MG63 (cell line): ENCODE data around the gene LAMA2. TPM values are rescaled to one million over a fixed set of nuclear protein-coding genes. Genes with fewer than 3 reads are reported as not detected.

Experiments used
- DNase-seq: peaks from one replicate; pipeline ENCODE4 v3.0.0-alpha.2; 2020
- H3K27me3 ChIP-seq: fragments of 250-450 bp; sonication (Bioruptor Pico); 2 replicates; pipeline ENCODE4 v1.5.1; 2020; ENCODE audit warnings: mild to moderate bottlenecking, moderate library complexity
- H3K36me3 ChIP-seq: fragments of 250-450 bp; sonication (Bioruptor Pico); 2 replicates; pipeline ENCODE4 v1.5.1; 2020; ENCODE audit warnings: mild to moderate bottlenecking, moderate library complexity
- H3K4me3 ChIP-seq: fragments of 250-450 bp; sonication (Bioruptor Pico); 2 replicates; pipeline ENCODE4 v1.5.1; 2020; ENCODE audit warnings: mild to moderate bottlenecking, moderate library complexity
- H3K9me3 ChIP-seq: fragments of 250-450 bp; sonication (Bioruptor Pico); 2 replicates; pipeline ENCODE4 v1.5.1; 2020; ENCODE audit warnings: mild to moderate bottlenecking, moderate library complexity
- total RNA-seq: library from RNA; depleted of rRNA; stranded (reverse); fragments of >200 nt; shearing (Covaris generic); gene quantifications from 2 replicates; pipeline ENCODE4 v1.2.3, GENCODE V29; 2014; ENCODE audit warnings: low replicate concordance

The LAMA2 gene
- total RNA-seq, 1 experiment from 2014 or later, result 8.5 TPM

- no peak for DNase-seq
- H3K4me3 ChIP-seq, result no peak overlapping the region
- no peaks in the 10 kb centered on the region for H3K36me3 ChIP-seq
- H3K9me3 ChIP-seq, result no peaks in the 10 kb centered on the region
- H3K27me3 ChIP-seq, result no peaks in the 10 kb centered on the region
These were observed 350.7 kb downstream of the LAMA2 start for GRCh38 chr6:129233458-129234134.

DNA sequence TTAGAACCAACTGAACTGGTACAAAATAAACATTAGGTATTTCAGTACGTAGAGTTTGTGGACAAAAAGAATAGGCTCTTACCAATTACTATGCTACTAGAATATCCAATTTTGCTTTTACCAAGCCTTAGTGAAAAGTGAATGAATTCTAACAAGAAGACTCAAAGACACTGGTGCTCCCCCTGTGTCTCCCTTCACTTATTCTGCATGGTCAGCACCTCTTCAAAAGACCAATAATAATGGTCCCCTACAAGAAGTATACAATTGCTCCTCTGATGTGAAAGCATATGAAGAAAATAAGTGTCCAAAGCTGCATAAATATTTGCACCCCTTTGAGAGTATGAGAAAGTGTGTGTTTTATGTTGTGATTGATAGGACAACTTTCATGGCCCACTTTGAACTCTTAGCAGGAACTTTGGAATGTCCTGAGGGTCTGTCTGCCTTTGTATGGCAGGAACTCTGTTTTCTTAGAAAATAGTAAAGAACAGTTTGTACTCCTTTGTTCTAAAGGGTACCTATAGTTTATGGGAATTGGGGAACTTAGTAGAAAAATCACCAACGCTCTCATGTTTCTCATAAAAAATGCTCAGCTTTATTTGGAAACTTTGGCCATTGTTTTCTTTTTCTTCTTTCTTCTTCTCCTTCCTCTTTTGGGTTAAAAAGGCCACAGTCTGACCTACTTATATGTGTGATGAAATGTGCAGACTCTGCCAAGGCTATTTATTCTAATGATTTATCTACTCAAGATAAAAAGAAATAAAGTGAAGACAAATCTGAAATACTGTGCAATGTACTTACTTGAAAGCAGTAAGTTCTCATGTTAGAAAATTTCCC is 352.4 kb downstream of the LAMA2 start:
- H3K9me3 ChIP-seq, result no peaks in the 10 kb centered on the region
- no peaks in the 10 kb centered on the region for H3K36me3 ChIP-seq
- no peak overlapping the region for H3K4me3 ChIP-seq
- no peak for DNase-seq
- no peaks in the 10 kb centered on the region for H3K27me3 ChIP-seq

- no peaks in the 10 kb centered on the region for H3K36me3 ChIP-seq
- no peaks in the 10 kb centered on the region for H3K27me3 ChIP-seq
- H3K9me3 ChIP-seq, result no peaks in the 10 kb centered on the region
- no peak for DNase-seq
- no peak overlapping the region for H3K4me3 ChIP-seq
These were observed 353.1 kb downstream of the LAMA2 start for GRCh38 chr6:129236001-129236517.

GRCh38 chr6:129238991-129239390 is 356.1 kb downstream of the LAMA2 start:
- no peak for DNase-seq
- Histone ChIP-seq H3K36me3 (no peaks in the 10 kb centered on the region), H3K27me3 (no peaks in the 10 kb centered on the region), H3K4me3 (no peak overlapping the region), H3K9me3 (no peaks in the 10 kb centered on the region)

DNA sequence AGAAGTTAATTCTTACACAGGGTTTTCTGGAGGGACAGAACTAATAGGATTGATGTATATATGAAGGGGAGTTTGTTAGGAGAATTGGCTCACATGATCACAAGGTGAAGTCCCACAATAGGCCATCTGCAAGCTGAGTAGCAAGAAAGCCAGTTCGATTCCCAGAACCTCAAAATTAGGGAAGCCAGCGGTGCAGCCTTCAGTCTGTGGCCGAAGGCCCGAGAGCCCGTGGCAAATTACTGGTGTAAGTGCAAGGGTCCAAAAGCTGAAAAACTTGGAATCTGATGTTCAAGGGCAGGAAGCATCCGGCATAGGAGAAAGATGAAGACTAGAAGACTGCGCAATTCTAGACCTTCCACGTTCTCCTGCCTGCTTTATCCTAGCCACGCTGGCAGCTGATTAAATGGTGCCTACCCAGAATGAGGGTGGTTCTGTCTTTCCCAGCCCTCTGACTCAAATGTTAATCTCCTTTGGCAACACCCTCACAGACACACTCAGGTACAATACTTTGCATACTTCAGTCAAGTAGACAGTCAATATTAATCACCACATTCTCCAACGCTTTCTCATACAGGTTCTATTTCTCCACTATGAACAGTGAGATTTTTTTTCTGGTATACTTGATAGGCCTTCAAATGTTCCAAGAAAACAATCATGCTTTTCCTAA is 357.0 kb downstream of the LAMA2 start:
- H3K4me3 ChIP-seq, result no peak overlapping the region
- DNase-seq, result no peak
- H3K27me3 ChIP-seq, result no peaks in the 10 kb centered on the region
- no peaks in the 10 kb centered on the region for H3K9me3 ChIP-seq
- no peaks in the 10 kb centered on the region for H3K36me3 ChIP-seq

DNA sequence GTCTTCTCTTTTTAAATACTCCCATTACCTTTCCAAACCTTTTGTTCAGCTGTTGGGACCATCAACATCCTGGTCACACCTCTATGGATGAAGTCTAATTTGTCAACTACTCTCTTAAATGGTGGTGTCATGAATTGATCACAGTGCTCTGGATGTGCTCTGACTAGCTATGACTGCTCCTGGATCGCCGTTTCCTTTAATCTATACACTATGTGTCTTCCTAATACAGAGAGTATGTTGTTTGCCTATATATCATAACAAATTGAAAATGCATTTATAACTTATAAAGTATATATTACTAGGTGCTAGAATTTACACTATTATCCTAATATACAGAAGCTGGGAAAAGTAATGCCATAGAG is 357.5 kb downstream of the LAMA2 start:
- DNase-seq, result no peak
- H3K9me3 ChIP-seq, result no peaks in the 10 kb centered on the region
- no peaks in the 10 kb centered on the region for H3K36me3 ChIP-seq
- no peaks in the 10 kb centered on the region for H3K27me3 ChIP-seq
- H3K4me3 ChIP-seq, result no peak overlapping the region

DNA sequence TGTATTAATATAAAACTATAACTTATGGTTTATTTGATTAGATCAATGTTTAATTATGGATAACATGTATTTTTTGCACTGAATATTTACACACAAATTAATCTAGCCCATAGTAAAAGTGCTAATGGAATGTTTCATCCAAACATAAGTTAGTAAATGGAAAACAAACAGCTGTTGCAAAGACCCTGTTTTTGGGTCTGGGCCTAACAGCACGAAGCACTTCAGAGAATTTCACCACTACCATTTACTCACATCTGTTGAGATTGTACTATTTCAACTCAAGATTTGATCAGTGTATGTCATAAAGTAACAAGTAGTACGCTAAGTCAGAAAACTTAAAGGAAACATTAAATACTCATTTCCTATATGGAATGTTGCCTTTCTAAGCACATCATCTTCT is 359.6 kb downstream of the LAMA2 start:
- Histone ChIP-seq H3K4me3 (no peak overlapping the region), H3K27me3 (no peaks in the 10 kb centered on the region), H3K36me3 (no peaks in the 10 kb centered on the region), H3K9me3 (no peaks in the 10 kb centered on the region)
- DNase-seq, result no peak

DNA sequence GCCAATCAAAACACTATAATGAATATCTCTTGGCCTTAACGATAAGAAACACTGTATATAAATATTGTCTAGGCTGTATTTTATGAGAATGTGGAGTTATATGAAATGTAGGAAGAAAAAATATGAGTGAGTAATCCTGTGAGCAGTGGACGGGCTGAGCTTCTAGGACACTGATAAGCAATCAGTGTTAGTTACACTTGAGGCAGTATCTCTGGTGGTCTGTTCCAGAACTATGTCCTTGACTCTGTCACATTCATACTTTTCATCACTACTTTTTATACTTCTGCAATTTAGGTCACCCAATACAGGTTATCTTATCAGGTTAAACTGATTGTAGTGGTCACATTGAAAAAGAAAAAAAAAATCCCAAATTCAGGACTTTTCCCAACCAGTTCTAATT is 360.4 kb downstream of the LAMA2 start:
- H3K9me3 ChIP-seq, result no peaks in the 10 kb centered on the region
- H3K4me3 ChIP-seq, result no peak overlapping the region
- DNase-seq, result no peak
- no peaks in the 10 kb centered on the region for H3K36me3 ChIP-seq
- H3K27me3 ChIP-seq, result no peaks in the 10 kb centered on the region

GRCh38 chr6:129248946-129249345 is 366.0 kb downstream of the LAMA2 start:
- Histone ChIP-seq H3K27me3 (no peaks in the 10 kb centered on the region), H3K4me3 (no peak overlapping the region), H3K9me3 (no peaks in the 10 kb centered on the region), H3K36me3 (no peaks in the 10 kb centered on the region)
- DNase-seq, result no peak

GRCh38 chr6:129251669-129252376 is 368.9 kb downstream of the LAMA2 start:
- no peaks in the 10 kb centered on the region for H3K36me3 ChIP-seq
- H3K4me3 ChIP-seq, result no peak overlapping the region
- peak; percentile 32 for DNase-seq
- no peaks in the 10 kb centered on the region for H3K9me3 ChIP-seq
- H3K27me3 ChIP-seq, result no peaks in the 10 kb centered on the region

DNA sequence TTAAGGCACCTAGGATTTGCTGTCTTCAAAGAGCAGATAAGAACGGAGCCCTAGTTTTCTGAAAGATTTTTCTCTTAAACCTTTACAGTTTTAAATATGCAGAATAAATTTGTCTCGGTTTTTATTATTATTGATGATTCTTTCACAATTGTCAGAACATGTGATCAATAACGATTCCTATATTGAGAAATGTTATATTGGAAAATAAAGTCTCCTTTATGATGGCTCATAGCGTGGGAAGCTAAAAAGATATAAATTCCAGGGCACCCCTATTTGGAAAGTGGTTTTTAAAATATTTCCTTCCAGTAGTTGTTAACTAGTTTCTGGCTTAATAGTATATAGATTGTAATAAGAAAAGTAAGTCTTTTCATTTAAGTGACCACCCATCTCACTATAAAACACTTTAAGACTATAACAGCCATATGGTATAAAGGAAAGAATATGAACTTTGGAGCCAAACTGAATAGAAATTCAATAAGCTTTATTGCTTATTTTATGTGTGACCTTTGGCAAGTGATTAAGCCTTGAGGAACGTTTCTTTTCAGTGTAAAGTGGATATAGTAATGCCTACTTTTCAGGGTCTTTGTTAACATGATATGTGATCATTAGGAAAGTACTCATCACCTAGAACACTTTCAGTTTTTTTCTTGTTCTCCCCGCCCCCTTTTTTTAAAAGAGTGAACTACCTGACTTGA is 369.6 kb downstream of the LAMA2 start:
- DNase-seq, result no peak
- Histone ChIP-seq H3K4me3 (no peak overlapping the region), H3K9me3 (no peaks in the 10 kb centered on the region), H3K27me3 (no peaks in the 10 kb centered on the region), H3K36me3 (no peaks in the 10 kb centered on the region)

DNA sequence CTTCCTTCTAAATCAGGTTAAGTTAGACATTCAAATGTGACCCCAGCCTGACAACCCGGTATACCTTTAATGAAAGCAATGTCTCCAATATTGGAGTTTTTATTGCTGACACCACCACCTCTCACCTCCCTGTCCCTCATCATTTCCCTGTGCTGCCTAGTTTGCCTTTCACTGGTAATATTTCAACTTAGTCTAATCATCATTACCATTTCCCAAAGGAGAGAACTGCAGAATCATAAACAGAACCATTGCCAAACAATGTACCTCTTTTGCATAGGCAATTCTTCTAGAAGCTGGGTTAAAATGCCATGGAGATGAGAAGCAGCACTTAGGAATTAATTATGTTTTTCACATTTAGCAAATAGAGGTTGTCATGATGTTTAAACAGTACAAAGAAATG is 370.3 kb downstream of the LAMA2 start:
- no peaks in the 10 kb centered on the region for H3K36me3 ChIP-seq
- no peak overlapping the region for H3K4me3 ChIP-seq
- no peaks in the 10 kb centered on the region for H3K9me3 ChIP-seq
- no peaks in the 10 kb centered on the region for H3K27me3 ChIP-seq
- no peak for DNase-seq

GRCh38 chr6:129253727-129254126 is 370.8 kb downstream of the LAMA2 start:
- Histone ChIP-seq H3K9me3 (no peaks in the 10 kb centered on the region), H3K27me3 (no peaks in the 10 kb centered on the region), H3K36me3 (no peaks in the 10 kb centered on the region), H3K4me3 (no peak overlapping the region)
- no peak for DNase-seq

DNA sequence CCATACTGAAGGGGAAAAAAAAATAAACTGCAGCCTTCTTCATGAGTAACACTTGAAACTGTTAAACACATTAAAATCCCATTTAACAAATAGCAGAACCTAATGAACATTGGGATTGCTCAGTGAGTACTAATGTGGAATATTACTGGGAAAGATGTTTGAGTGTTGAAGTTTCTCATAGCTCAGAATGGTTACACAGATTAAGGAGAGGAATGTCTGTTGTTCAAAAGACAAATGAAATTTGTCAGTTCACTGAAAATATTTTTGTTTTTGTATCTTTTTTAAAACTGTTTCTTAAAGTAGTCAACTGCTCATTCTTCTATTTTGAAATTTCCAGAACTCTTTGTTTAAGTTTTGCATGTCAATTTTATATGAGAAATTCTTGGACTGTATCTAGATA is 374.3 kb downstream of the LAMA2 start:
- H3K4me3 ChIP-seq, result no peak overlapping the region
- no peaks in the 10 kb centered on the region for H3K27me3 ChIP-seq
- DNase-seq, result no peak
- H3K9me3 ChIP-seq, result no peaks in the 10 kb centered on the region
- H3K36me3 ChIP-seq, result no peaks in the 10 kb centered on the region

- H3K9me3 ChIP-seq, result no peaks in the 10 kb centered on the region
These were observed 379.7 kb downstream of the LAMA2 start for GRCh38 chr6:129262661-129263060.

DNA sequence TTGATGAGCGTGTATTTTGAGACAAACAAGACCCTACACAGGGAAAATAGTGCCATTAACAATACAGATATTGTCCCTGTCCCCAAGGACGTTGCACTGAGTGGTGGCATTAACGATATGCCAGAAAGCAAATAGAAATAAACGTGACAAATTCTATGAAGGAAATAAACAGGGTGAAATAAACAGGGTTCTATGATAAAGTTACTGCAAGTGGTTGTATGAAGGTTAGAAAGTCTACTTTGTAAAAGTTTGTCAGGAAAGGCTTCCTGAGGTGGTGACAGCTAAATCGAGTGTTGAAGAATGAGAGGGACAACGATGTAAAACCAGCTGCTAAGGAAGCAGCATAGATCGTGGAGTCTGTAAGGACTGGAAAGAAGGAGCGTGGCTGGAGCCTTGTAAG is 380.2 kb downstream of the LAMA2 start:
- Histone ChIP-seq H3K9me3 (no peaks in the 10 kb centered on the region), H3K4me3 (no peak overlapping the region), H3K27me3 (no peaks in the 10 kb centered on the region), H3K36me3 (no peaks in the 10 kb centered on the region)
- DNase-seq, result no peak

More at GRCh38 chr6:129262661-129263060, 379.7 kb downstream of the LAMA2 start:
- Histone ChIP-seq H3K4me3 (no peak overlapping the region), H3K36me3 (no peaks in the 10 kb centered on the region), H3K27me3 (no peaks in the 10 kb centered on the region)
- no peak for DNase-seq
